ENCODE data around the gene LTBP4. TPM values are rescaled to one million over a fixed set of nuclear protein-coding genes. Genes with fewer than 3 reads are reported as not detected.
"Not testable (repeated sequence)": the region's sequence is repeated elsewhere in the genome, so short reads cannot be mapped to it uniquely, and the experiment has no call there.

LTBP4 gene
- total RNA-seq, 1 donor from 2014 or later, result 93.6 TPM

- peaks cover 11% of the 10 kb centered on the region for H3K4me1 Mint-ChIP-seq (ENCODE audit: unreplicated experiment)
- no peak overlapping the region for H3K4me3 Mint-ChIP-seq (ENCODE audit: unreplicated experiment)
- TF ChIP-seq CTCF (IDR thresholded peaks at IDR 0.05), result no peak
- H3K27me3 Mint-ChIP-seq (ENCODE audit: unreplicated experiment), result no peaks in the 10 kb centered on the region
- H3K36me3 Mint-ChIP-seq (ENCODE audit: unreplicated experiment), result peaks cover 25% of the 10 kb centered on the region
- no peak for DNase-seq (ENCODE audit: extremely low spot score, unreplicated experiment)
- no peak overlapping the region for H3K27ac Mint-ChIP-seq (ENCODE audit: unreplicated experiment)
- no peaks in the 10 kb centered on the region for H3K9me3 Mint-ChIP-seq (ENCODE audit: unreplicated experiment)
These were observed 12.9 kb upstream of the LTBP4 start for GRCh38 chr19:40588110-40588854.

GRCh38 chr19:40588926-40589569 lies 12.1 kb upstream of the LTBP4 start:
- no peak for DNase-seq (ENCODE audit: extremely low spot score, unreplicated experiment)
- TF ChIP-seq CTCF (IDR thresholded peaks at IDR 0.05), result no peak
- no peaks in the 10 kb centered on the region for H3K27me3 Mint-ChIP-seq (ENCODE audit: unreplicated experiment)
- no peak overlapping the region for H3K27ac Mint-ChIP-seq (ENCODE audit: unreplicated experiment)
- H3K4me3 Mint-ChIP-seq (ENCODE audit: unreplicated experiment), result no peak overlapping the region
- H3K4me1 Mint-ChIP-seq (ENCODE audit: unreplicated experiment), result peaks cover 11% of the 10 kb centered on the region
- peaks cover 23% of the 10 kb centered on the region for H3K36me3 Mint-ChIP-seq (ENCODE audit: unreplicated experiment)
- H3K9me3 Mint-ChIP-seq (ENCODE audit: unreplicated experiment), result no peaks in the 10 kb centered on the region

GRCh38 chr19:40589591-40590429 lies 11.4 kb upstream of the LTBP4 start:
- peaks cover 19% of the 10 kb centered on the region for H3K36me3 Mint-ChIP-seq (ENCODE audit: unreplicated experiment)
- DNase-seq (ENCODE audit: extremely low spot score, unreplicated experiment), result no peak
- TF ChIP-seq CTCF (IDR thresholded peaks at IDR 0.05), result no peak
- H3K27ac Mint-ChIP-seq (ENCODE audit: unreplicated experiment), result no peak overlapping the region
- no peak overlapping the region for H3K4me3 Mint-ChIP-seq (ENCODE audit: unreplicated experiment)
- H3K9me3 Mint-ChIP-seq (ENCODE audit: unreplicated experiment), result no peaks in the 10 kb centered on the region
- peaks cover 15% of the 10 kb centered on the region for H3K4me1 Mint-ChIP-seq (ENCODE audit: unreplicated experiment)
- no peaks in the 10 kb centered on the region for H3K27me3 Mint-ChIP-seq (ENCODE audit: unreplicated experiment)

- H3K9me3 Mint-ChIP-seq (ENCODE audit: unreplicated experiment), result no peaks in the 10 kb centered on the region
- H3K27me3 Mint-ChIP-seq (ENCODE audit: unreplicated experiment), result no peaks in the 10 kb centered on the region
- DNase-seq (ENCODE audit: extremely low spot score, unreplicated experiment), result no peak
- no peak overlapping the region for H3K4me3 Mint-ChIP-seq (ENCODE audit: unreplicated experiment)
- peaks cover 17% of the 10 kb centered on the region for H3K36me3 Mint-ChIP-seq (ENCODE audit: unreplicated experiment)
- H3K27ac Mint-ChIP-seq (ENCODE audit: unreplicated experiment), result no peak overlapping the region
- no peak for TF ChIP-seq CTCF (IDR thresholded peaks at IDR 0.05)
- peaks cover 17% of the 10 kb centered on the region for H3K4me1 Mint-ChIP-seq (ENCODE audit: unreplicated experiment)
These were observed 10.5 kb upstream of the LTBP4 start for GRCh38 chr19:40590464-40591265.

- not testable (repeated sequence) for H3K4me3 Mint-ChIP-seq (ENCODE audit: unreplicated experiment); H3K27me3 Mint-ChIP-seq (ENCODE audit: unreplicated experiment); H3K9me3 Mint-ChIP-seq (ENCODE audit: unreplicated experiment); DNase-seq (ENCODE audit: extremely low spot score, unreplicated experiment); H3K27ac Mint-ChIP-seq (ENCODE audit: unreplicated experiment)
- peaks cover 13% of the 10 kb centered on the region for H3K4me1 Mint-ChIP-seq (ENCODE audit: unreplicated experiment)
- peaks cover 13% of the 10 kb centered on the region for H3K36me3 Mint-ChIP-seq (ENCODE audit: unreplicated experiment)
These were observed 9.4 kb upstream of the LTBP4 start for GRCh38 chr19:40591724-40592123.
